CD4-positive, alpha-beta T cell treated with Interleukin-4 for 4 hours (primary cell): ENCODE measurements around the gene OOEP.

Source experiments
- DNase-seq: peaks from one replicate; pipeline ENCODE4 v3.0.0-alpha.2; 2020

The OOEP gene

GRCh38 chr6:73364121-73364520 is 5.6 kb downstream of the OOEP start:
- no peak for DNase-seq

GRCh38 chr6:73363537-73363875 is 6.2 kb downstream of the OOEP start:
- no peak for DNase-seq

- DNase-seq: no peak
These were observed 6.7 kb downstream of the OOEP start for GRCh38 chr6:73362869-73363536.

GRCh38 chr6:73362358-73362757 is 7.3 kb downstream of the OOEP start, which contains the start of gene KHDC3L:
TSS of gene KHDC3L (plus strand) at chr6:73362658. CDS start at chr6:73362730, 72 bp downstream.
- DNase-seq: no peak

- no peak for DNase-seq
These were observed 15.8 kb downstream of the OOEP start, which contains the start of gene DPPA5 for GRCh38 chr6:73353636-73354593. TSS of gene DPPA5 (minus strand) at chr6:73354276. CDS start at chr6:73354225, 51 bp downstream.

- DNase-seq: no peak
These were observed 20.4 kb downstream of the OOEP start for GRCh38 chr6:73349311-73349710.

- DNase-seq: no peak
These were observed 21.0 kb downstream of the OOEP start for GRCh38 chr6:73348550-73349204.

GRCh38 chr6:73343164-73343563 is 26.5 kb downstream of the OOEP start:
- no peak for DNase-seq

- no peak for DNase-seq
These were observed 27.5 kb downstream of the OOEP start for GRCh38 chr6:73342174-73342573.

GRCh38 chr6:73341335-73341734 is 28.4 kb downstream of the OOEP start:
- no peak for DNase-seq

GRCh38 chr6:73340048-73340447 is 29.6 kb downstream of the OOEP start:
- no peak for DNase-seq

- DNase-seq: no peak
These were observed 30.4 kb downstream of the OOEP start for GRCh38 chr6:73339340-73339739.

- DNase-seq: no peak
These were observed 40.5 kb downstream of the OOEP start for GRCh38 chr6:73329201-73329600.

GRCh38 chr6:73328790-73329189 is 40.9 kb downstream of the OOEP start:
- DNase-seq: no peak

GRCh38 chr6:73325656-73326055 is 44.0 kb downstream of the OOEP start:
- DNase-seq: no peak

GRCh38 chr6:73323323-73323722 is 46.4 kb downstream of the OOEP start:
- DNase-seq: no peak
